WTC11 (cell line): ENCODE data around the gene MEP1A.

Experiments used
- CTCF ChIP-seq: fragments of 200-600 bp; IDR thresholded peaks from 2 replicates; pipeline ENCODE4 v1.8.0; 2022; ENCODE audit warnings: antibody characterized with exemption
- E2F1 ChIP-seq: sonication (generic); formaldehyde crosslinking; IDR thresholded peaks from 2 replicates; pipeline ENCODE4 v1.8.0; 2022; ENCODE audit warnings: mild to moderate bottlenecking, missing genetic modification reagents
- ETV6 ChIP-seq: sonication (generic); formaldehyde crosslinking; IDR thresholded peaks from 2 replicates; pipeline ENCODE4 v1.8.1; 2022; ENCODE audit warnings: mild to moderate bottlenecking, missing genetic modification reagents
- FOXK1 ChIP-seq: sonication (generic); formaldehyde crosslinking; IDR thresholded peaks from 2 replicates; pipeline ENCODE4 v1.8.0; 2022; ENCODE audit warnings: mild to moderate bottlenecking, moderate library complexity, missing genetic modification reagents
- HMGA2 ChIP-seq: fragments of 250-450 bp; sonication (Bioruptor Pico); IDR thresholded peaks from 2 replicates; pipeline ENCODE4 v1.4.0; 2021; ENCODE audit warnings: mild to moderate bottlenecking, moderate library complexity
- IRF2 ChIP-seq: sonication (generic); formaldehyde crosslinking; IDR thresholded peaks from 2 replicates; pipeline ENCODE4 v1.8.0; 2022; ENCODE audit warnings: low read depth, missing genetic modification reagents, borderline replicate concordance
- MAX ChIP-seq: sonication (generic); formaldehyde crosslinking; IDR thresholded peaks from 2 replicates; pipeline ENCODE4 v1.8.0; 2022; ENCODE audit warnings: mild to moderate bottlenecking, missing genetic modification reagents
- MYBL2 ChIP-seq: sonication (generic); formaldehyde crosslinking; IDR thresholded peaks from 2 replicates; pipeline ENCODE4 v1.8.1; 2023; ENCODE audit warnings: mild to moderate bottlenecking, moderate library complexity, missing genetic modification reagents

- TF ChIP-seq ETV6 (CRISPR knock-in tag) (no peak), E2F1 (CRISPR knock-in tag) (no peak), CTCF (no peak), FOXK1 (CRISPR knock-in tag) (no peak), IRF2 (CRISPR knock-in tag) (no peak), HMGA2 (CRISPR knock-in tag) (no peak), MYBL2 (CRISPR knock-in tag) (no peak), MAX (CRISPR knock-in tag) (no peak)
These were observed 49.6 kb upstream of the MEP1A start for GRCh38 chr6:46743425-46744158.
